Testis (tissue), 2 donors: ENCODE results near the gene TUB.

Experiments
- CTCF ChIP-seq, 3 experiments: fragments of 450-650 bp in 2 of 3; fragments of 200-600 bp in 1 of 3; sonication (generic) in 1 of 3; IDR thresholded peaks; one replicate each; pipeline ENCODE4 v1.5.1; 2016 to 2019; ENCODE audit warnings: antibody characterized with exemption in 3 of 3, mild to moderate bottlenecking in 2 of 3, moderate library complexity in 1 of 3
- POLR2A ChIP-seq: fragments of 450-650 bp; IDR thresholded peaks from one replicate; pipeline ENCODE4 v1.6.1; 2017; ENCODE audit warnings: antibody characterized with exemption, mild to moderate bottlenecking, moderate library complexity

GRCh38 chr11:8033305-8034105 is 47.5 kb upstream of the TUB start:
- TF ChIP-seq CTCF (IDR thresholded peaks at IDR 0.05): peak; percentile 80 to 89 (median 84)
- TF ChIP-seq POLR2A: no peak
